Large intestine (tissue), 12 donors: ENCODE data around the gene DNAL1. TPM values are rescaled to one million over a fixed set of nuclear protein-coding genes. Genes with fewer than 3 reads are reported as not detected.

Experiments
- DNase-seq, 2 donors: peaks; one replicate each; pipeline versions ENCODE4 v3.0.0 to v3.0.0-alpha.2; 2013
- H3K27ac ChIP-seq: one replicate; pipeline ENCODE4 v1.5.1; 2013; ENCODE audit warnings: low read length
- H3K27me3 ChIP-seq: 2 replicates; pipeline ENCODE4 v1.6.1; 2013; ENCODE audit warnings: low read length; ENCODE audit not compliant: control insufficient read depth, insufficient read depth
- H3K36me3 ChIP-seq: 2 replicates; pipeline ENCODE4 v1.6.1; 2013; ENCODE audit warnings: low read length; ENCODE audit not compliant: control insufficient read depth, insufficient read depth
- H3K4me1 ChIP-seq: one replicate; pipeline ENCODE4 v1.6.1; 2013; ENCODE audit warnings: low read length; ENCODE audit not compliant: control insufficient read depth, insufficient read depth
- H3K4me3 ChIP-seq: one replicate; pipeline ENCODE4 v1.5.1; 2013; ENCODE audit warnings: low read length
- H3K9me3 ChIP-seq: one replicate; pipeline ENCODE4 v1.6.1; 2013; ENCODE audit warnings: mild to moderate bottlenecking, low read depth, low read length, moderate library complexity; ENCODE audit not compliant: control insufficient read depth
- WGBS: methylation state at CpG from one replicate; pipeline ENCODE4 v1.1.5; 2013; ENCODE audit warnings: low lambda C conversion rate; ENCODE audit not compliant: insufficient coverage; 5-methylcytosine and 5-hydroxymethylcytosine counted together
- long read RNA-seq, 11 donors: transcript quantifications; one replicate each; lab custom pipeline, GENCODE V29; 2026
- polyA plus RNA-seq: library from polyadenylated mRNA; unstranded; fragments of 120-200 nt; gene quantifications from one replicate; pipeline ENCODE4 v1.2.1, GENCODE V29; 2013

The DNAL1 gene
- 7.2 TPM for polyA plus RNA-seq
- long read RNA-seq, donor 1, result 0 reads
- long read RNA-seq, donor 2, result 0 reads
- long read RNA-seq, donor 3, result 0 reads
- long read RNA-seq, donor 4, result 0 reads
- long read RNA-seq, donor 5, full-length matches to known transcripts, result 1 of 1 reads
- long read RNA-seq, donor 5, partial matches to known transcripts, result 0 of 1 reads
- long read RNA-seq, donor 5, other reads (novel, unspliced or antisense), result 0 of 1 reads
- long read RNA-seq, donor 6, full-length matches to known transcripts, result 1 of 1 reads
- long read RNA-seq, donor 6, partial matches to known transcripts, result 0 of 1 reads
- long read RNA-seq, donor 6, other reads (novel, unspliced or antisense), result 0 of 1 reads
- long read RNA-seq, donor 7, full-length matches to known transcripts, result 1 of 1 reads
- long read RNA-seq, donor 7, partial matches to known transcripts, result 0 of 1 reads
- long read RNA-seq, donor 7, other reads (novel, unspliced or antisense), result 0 of 1 reads
- long read RNA-seq, donor 8, full-length matches to known transcripts, result 1 of 1 reads
- long read RNA-seq, donor 8, partial matches to known transcripts, result 0 of 1 reads
- long read RNA-seq, donor 8, other reads (novel, unspliced or antisense), result 0 of 1 reads
- long read RNA-seq, donor 9, result 0 reads
- long read RNA-seq, donor 10, full-length matches to known transcripts, result 3 of 3 reads
- long read RNA-seq, donor 10, partial matches to known transcripts, result 0 of 3 reads
- long read RNA-seq, donor 10, other reads (novel, unspliced or antisense), result 0 of 3 reads
- long read RNA-seq, donor 11, result 0 reads

- Histone ChIP-seq H3K4me1 (peaks cover 6% of the 10 kb centered on the region), H3K27ac (peak within 1 kb of the TSS; percentile 79), H3K9me3 (no peaks in the 10 kb centered on the region), H3K27me3 (no peaks in the 10 kb centered on the region), H3K36me3 (no peaks in the 10 kb centered on the region), H3K4me3 (peak within 1 kb of the TSS; percentile 65)
- DNase-seq, result peak; percentile 89 to 90
- WGBS, result no CpG with 5 or more reads among the region's 43 CpGs
Measured at GRCh38 chr14:73644531-73645247, at the start of gene DNAL1. DNAL1 (plus strand) TSS chr14:73644986; CDS start chr14:73645040, 54 bp downstream.

GRCh38 chr14:73599499-73599898 lies 45.3 kb upstream of the DNAL1 start:
- no peaks in the 10 kb centered on the region for H3K9me3 ChIP-seq
- no peak overlapping the region for H3K27ac ChIP-seq
- DNase-seq, result peak; percentile 68 to 87
- peaks cover 13% of the 10 kb centered on the region for H3K4me1 ChIP-seq
- H3K27me3 ChIP-seq, result no peaks in the 10 kb centered on the region
- H3K4me3 ChIP-seq, result no peak overlapping the region
- H3K36me3 ChIP-seq, result no peaks in the 10 kb centered on the region

GRCh38 chr14:73602994-73603393 lies 41.8 kb upstream of the DNAL1 start:
- no peak for DNase-seq
- Histone ChIP-seq H3K27me3 (no peaks in the 10 kb centered on the region), H3K36me3 (no peaks in the 10 kb centered on the region), H3K4me1 (peaks cover 13% of the 10 kb centered on the region), H3K4me3 (no peak overlapping the region), H3K27ac (no peak overlapping the region), H3K9me3 (no peaks in the 10 kb centered on the region)
- 75% methylated on average over 2 of the region's 3 CpGs for WGBS

- WGBS, result no CpG with 5 or more reads among the region's 3 CpGs
Measured at GRCh38 chr14:73606271-73606670, 38.5 kb upstream of the DNAL1 start.

GRCh38 chr14:73607241-73607640 lies 37.5 kb upstream of the DNAL1 start:
- H3K27me3 ChIP-seq, result no peaks in the 10 kb centered on the region
- no peak overlapping the region for H3K4me3 ChIP-seq
- no peaks in the 10 kb centered on the region for H3K4me1 ChIP-seq
- H3K27ac ChIP-seq, result no peak overlapping the region
- no peak for DNase-seq
- no peaks in the 10 kb centered on the region for H3K9me3 ChIP-seq
- no peaks in the 10 kb centered on the region for H3K36me3 ChIP-seq
- WGBS, result no CpG with 5 or more reads among the region's 1 CpG

More at GRCh38 chr14:73606271-73606670, 38.5 kb upstream of the DNAL1 start:
- H3K9me3 ChIP-seq, result no peaks in the 10 kb centered on the region
- no peaks in the 10 kb centered on the region for H3K27me3 ChIP-seq
- no peak overlapping the region for H3K27ac ChIP-seq
- DNase-seq, result no peak
- H3K36me3 ChIP-seq, result no peaks in the 10 kb centered on the region
- H3K4me1 ChIP-seq, result no peaks in the 10 kb centered on the region
- no peak overlapping the region for H3K4me3 ChIP-seq

- no peak for DNase-seq
- Histone ChIP-seq H3K36me3 (no peaks in the 10 kb centered on the region), H3K27me3 (no peaks in the 10 kb centered on the region), H3K9me3 (no peaks in the 10 kb centered on the region), H3K4me1 (no peaks in the 10 kb centered on the region), H3K4me3 (no peak overlapping the region), H3K27ac (no peak overlapping the region)
- WGBS, result no CpG with 5 or more reads among the region's 2 CpGs
Measured at GRCh38 chr14:73610687-73611086, 34.1 kb upstream of the DNAL1 start.

- Histone ChIP-seq H3K4me1 (no peaks in the 10 kb centered on the region), H3K4me3 (peak within 1 kb of the TSS; percentile 55), H3K27me3 (no peaks in the 10 kb centered on the region), H3K9me3 (no peaks in the 10 kb centered on the region), H3K27ac (peak within 1 kb of the TSS; percentile 58), H3K36me3 (no peaks in the 10 kb centered on the region)
- WGBS, result no CpG with 5 or more reads among the region's 84 CpGs
- DNase-seq, result peak; percentile 62 to 91
Measured at GRCh38 chr14:73612339-73613045, 32.3 kb upstream of the DNAL1 start, which contains the start of gene ACOT6. ACOT6 (plus strand) TSS chr14:73612517; CDS start chr14:73612572, 55 bp downstream.

GRCh38 chr14:73613046-73613383 lies 31.8 kb upstream of the DNAL1 start:
- DNase-seq, result no peak
- Histone ChIP-seq H3K4me1 (no peaks in the 10 kb centered on the region), H3K4me3 (peak overlapping the region; percentile 55), H3K27me3 (no peaks in the 10 kb centered on the region), H3K27ac (peak overlapping the region; percentile 43), H3K36me3 (no peaks in the 10 kb centered on the region), H3K9me3 (no peaks in the 10 kb centered on the region)
- WGBS, result 21% methylated on average over 2 of the region's 13 CpGs

- Histone ChIP-seq H3K27me3 (no peaks in the 10 kb centered on the region), H3K4me3 (peak overlapping the region; percentile 55), H3K36me3 (no peaks in the 10 kb centered on the region), H3K4me1 (no peaks in the 10 kb centered on the region), H3K27ac (no peak overlapping the region), H3K9me3 (no peaks in the 10 kb centered on the region)
- no peak for DNase-seq
- WGBS, result no CpG with 5 or more reads among the region's 3 CpGs
Measured at GRCh38 chr14:73613419-73613963, 31.3 kb upstream of the DNAL1 start.
